Epithelial cell of prostate (primary cell): Measurements from ENCODE around the gene CA7.

Experiments used
- DNase-seq: peaks from one replicate; pipeline ENCODE4 v3.0.0-alpha.2; 2011; ENCODE audit warnings: low read depth, low spot score
- H3K27ac ChIP-seq: fragments of 450-650 bp; 2 replicates; pipeline ENCODE4 v1.5.1; 2017; ENCODE audit warnings: mild to moderate bottlenecking

CA7 gene

GRCh38 chr16:66844342-66845079 lies at the start of gene CA7:
TSS of gene CA7 (plus strand) at chr16:66844414. CDS start at chr16:66844488, 74 bp downstream.
- no peak within 1 kb of the TSS for H3K27ac ChIP-seq
- no peak for DNase-seq

- H3K27ac ChIP-seq, result no peak overlapping the region
- DNase-seq, result no peak
Measured at GRCh38 chr16:66798161-66798560, 46.1 kb upstream of the CA7 start.

- H3K27ac ChIP-seq, result no peak overlapping the region
- no peak for DNase-seq
Measured at GRCh38 chr16:66800856-66801255, 43.4 kb upstream of the CA7 start.

- H3K27ac ChIP-seq, result no peak within 1 kb of the TSS
- DNase-seq, result no peak
Measured at GRCh38 chr16:66801320-66802105, 42.7 kb upstream of the CA7 start, which contains the start of gene TERB1. TSS of gene TERB1 (minus strand) at chr16:66801584. CDS start at chr16:66796798, 4,786 bp downstream.

- DNase-seq, result no peak
- no peak overlapping the region for H3K27ac ChIP-seq
Measured at GRCh38 chr16:66802159-66802558, 42.1 kb upstream of the CA7 start.

GRCh38 chr16:66809765-66810164 lies 34.4 kb upstream of the CA7 start:
- H3K27ac ChIP-seq, result no peak overlapping the region
- DNase-seq, result no peak

- DNase-seq, result no peak
- H3K27ac ChIP-seq, result no peak overlapping the region
Measured at GRCh38 chr16:66810391-66810790, 33.8 kb upstream of the CA7 start.

- no peak overlapping the region for H3K27ac ChIP-seq
- DNase-seq, result no peak
Measured at GRCh38 chr16:66811043-66811442, 33.2 kb upstream of the CA7 start.

- no peak overlapping the region for H3K27ac ChIP-seq
- DNase-seq, result no peak
Measured at GRCh38 chr16:66814734-66815133, 29.5 kb upstream of the CA7 start.

GRCh38 chr16:66824006-66824405 lies 20.2 kb upstream of the CA7 start:
- no peak for DNase-seq
- no peak overlapping the region for H3K27ac ChIP-seq

- peak within 1 kb of the TSS; percentile 47 for H3K27ac ChIP-seq
- DNase-seq, result no peak
Measured at GRCh38 chr16:66830422-66831404, 13.5 kb upstream of the CA7 start, which contains the start of gene NAE1. TSS of gene NAE1 (minus strand) at chr16:66830976. CDS start at chr16:66830899, 77 bp downstream.

GRCh38 chr16:66832190-66832589 lies 12.0 kb upstream of the CA7 start:
- no peak for DNase-seq
- no peak overlapping the region for H3K27ac ChIP-seq

- DNase-seq, result no peak
- no peak overlapping the region for H3K27ac ChIP-seq
Measured at GRCh38 chr16:66832661-66833305, 11.4 kb upstream of the CA7 start.

GRCh38 chr16:66834746-66835145 lies 9.5 kb upstream of the CA7 start:
- H3K27ac ChIP-seq, result no peak overlapping the region
- DNase-seq, result peak; percentile 27

- DNase-seq, result no peak
- H3K27ac ChIP-seq, result no peak overlapping the region
Measured at GRCh38 chr16:66840883-66841282, 3.3 kb upstream of the CA7 start.

GRCh38 chr16:66841366-66841765 lies 2.8 kb upstream of the CA7 start:
- DNase-seq, result no peak
- no peak overlapping the region for H3K27ac ChIP-seq

- no peak overlapping the region for H3K27ac ChIP-seq
- DNase-seq, result no peak
Measured at GRCh38 chr16:66842765-66843164, 1.4 kb upstream of the CA7 start.

- no peak overlapping the region for H3K27ac ChIP-seq
- no peak for DNase-seq
Measured at GRCh38 chr16:66843191-66843590, 1.0 kb upstream of the CA7 start.

- no peak overlapping the region for H3K27ac ChIP-seq
- no peak for DNase-seq
Measured at GRCh38 chr16:66844009-66844341, 239 bp upstream of the CA7 start.

- H3K27ac ChIP-seq, result no peak overlapping the region
- no peak for DNase-seq
Measured at GRCh38 chr16:66845080-66845410, 831 bp downstream of the CA7 start.
